ENCODE measurements around the gene SMOC2.

- TF ChIP-seq GATA2 (IDR thresholded peaks at IDR 0.05; ENCODE audit: low read depth, low read length) = no peak
- TF ChIP-seq GATA3 (IDR thresholded peaks at IDR 0.05; ENCODE audit: low read depth, low read length) = no peak
These were observed 98.2 kb downstream of the SMOC2 start for GRCh38 chr6:168538892-168539811.

All from SH-SY5Y (cell line).